K562 (cell line): ENCODE results near the gene ABCA3. TPM values are rescaled to one million over a fixed set of nuclear protein-coding genes. Genes with fewer than 3 reads are reported as not detected.

ENCODE experiments used
- ERF ChIP-seq: fragments of 450-650 bp; formaldehyde crosslinking; IDR thresholded peaks from 2 replicates; pipeline ENCODE4 v1.4.0; 2020; ENCODE audit warnings: mild to moderate bottlenecking, mixed read lengths
- FOXJ3 ChIP-seq: sonication (generic); formaldehyde crosslinking; IDR thresholded peaks from 2 replicates; pipeline ENCODE4 v1.4.0; 2020; ENCODE audit warnings: mild to moderate bottlenecking, missing genetic modification reagents
- HDAC6 ChIP-seq: IDR thresholded peaks from 2 replicates; pipeline ENCODE4 v1.6.1; 2012; ENCODE audit warnings: low read depth, mild to moderate bottlenecking, control low read depth, inconsistent platforms, low read length, moderate library complexity
- HDGF ChIP-seq: fragments of 450-650 bp; IDR thresholded peaks from 2 replicates; pipeline ENCODE4 v1.6.1; 2016
- MBD2 ChIP-seq: sonication (generic); IDR thresholded peaks from 2 replicates; pipeline ENCODE4 v1.6.1; 2016; ENCODE audit warnings: low read depth, borderline replicate concordance
- PHB2 ChIP-seq: fragments of 450-650 bp; IDR thresholded peaks from 2 replicates; pipeline ENCODE4 v1.6.1; 2017; ENCODE audit warnings: low read depth
- POLR2G ChIP-seq: fragments of 200-400 bp; formaldehyde crosslinking; IDR thresholded peaks from 2 replicates; pipeline ENCODE4 v1.6.1; 2017; ENCODE audit warnings: low read depth, mild to moderate bottlenecking, antibody characterized with exemption, low read length, moderate library complexity
- ZNF311 ChIP-seq: fragments of 250-450 bp; sonication (Bioruptor Pico); IDR thresholded peaks from 2 replicates; pipeline ENCODE4 v1.4.0; 2020; ENCODE audit warnings: mild to moderate bottlenecking, moderate library complexity
- polyA plus RNA-seq, 8 experiments: library from polyadenylated mRNA; depleted of rRNA in 4 of 8; stranded (reverse) in 5 of 8; unstranded in 3 of 8; fragments of >200 nt; fragmentation: Nextera tagmentation in 2 of 8; fragmentation: Illumina TruSeq in 1 of 8; extraction: Ambion mirVana in 2 of 8; extraction: Trizol in 1 of 8; gene quantifications; 2 replicates each; pipeline versions ENCODE4 v1.2.1 to v1.2.3, GENCODE V29; 2011 to 2014; ENCODE audit warnings: inconsistent platforms in 1 of 8, missing spikeins in 1 of 8
- total RNA-seq, 7 experiments: library from RNA; depleted of rRNA in 6 of 7; stranded (reverse); fragments of >200 nt in 6 of 7; fragmentation: Illumina TruSeq in 2 of 7; extraction: Trizol in 2 of 7; gene quantifications; 2 replicates each; pipeline versions ENCODE4 v1.2.1 to v1.2.3, GENCODE V29; 2011 to 2021; ENCODE audit warnings: low replicate concordance in 1 of 7
- TF ChIP-seq, protein P1 (sequence below), 2 experiments: fragments of 450-650 bp; formaldehyde crosslinking in 1 of 2; IDR thresholded peaks; 2 replicates each; pipeline versions ENCODE4 v1.4.0 to v1.6.1; 2014 to 2020; ENCODE audit warnings: mild to moderate bottlenecking in 2 of 2, borderline replicate concordance in 1 of 2, low read depth in 1 of 2
- TF ChIP-seq, protein P2 (sequence below): fragments of 250-450 bp; sonication (Bioruptor Pico); IDR thresholded peaks from 2 replicates; pipeline ENCODE4 v1.4.0; 2020; ENCODE audit warnings: mild to moderate bottlenecking, moderate library complexity

Gene ABCA3
- total and polyA plus RNA-seq, 9 of the 15 experiments (the other 6 are each of a cell fraction or from before 2014, with no cell fraction given): 0.66 to 23.7 (median 6.9) TPM

DNA sequence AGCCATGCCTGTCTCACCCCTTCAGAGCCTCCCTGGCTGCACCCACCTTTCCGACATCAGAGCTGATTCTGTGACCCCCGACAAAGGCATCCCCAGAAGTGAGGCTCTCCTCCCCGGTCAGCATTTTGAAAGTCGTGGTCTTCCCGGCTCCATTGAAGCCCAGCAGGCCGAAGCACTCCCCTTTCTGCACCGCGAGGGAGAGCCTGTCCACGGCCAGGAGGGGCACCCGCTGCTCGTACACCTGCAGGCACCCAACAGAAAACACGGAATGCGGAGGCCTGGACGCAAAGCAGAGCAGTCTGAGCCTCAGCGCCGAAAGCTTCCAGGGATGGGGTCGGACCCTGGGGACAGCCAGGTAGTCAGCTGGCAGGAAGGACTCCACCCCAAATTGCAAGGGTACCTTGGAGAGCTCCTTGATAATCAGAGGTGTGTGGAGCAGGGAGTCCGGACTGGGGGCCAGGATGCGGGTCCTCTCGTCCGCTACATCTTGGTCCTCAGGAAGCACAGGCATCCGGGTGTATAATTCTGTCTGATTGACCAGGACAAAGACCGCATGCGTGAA is 59.5 kb downstream of the ABCA3 start (continued):
- TF ChIP-seq, protein P1, sequence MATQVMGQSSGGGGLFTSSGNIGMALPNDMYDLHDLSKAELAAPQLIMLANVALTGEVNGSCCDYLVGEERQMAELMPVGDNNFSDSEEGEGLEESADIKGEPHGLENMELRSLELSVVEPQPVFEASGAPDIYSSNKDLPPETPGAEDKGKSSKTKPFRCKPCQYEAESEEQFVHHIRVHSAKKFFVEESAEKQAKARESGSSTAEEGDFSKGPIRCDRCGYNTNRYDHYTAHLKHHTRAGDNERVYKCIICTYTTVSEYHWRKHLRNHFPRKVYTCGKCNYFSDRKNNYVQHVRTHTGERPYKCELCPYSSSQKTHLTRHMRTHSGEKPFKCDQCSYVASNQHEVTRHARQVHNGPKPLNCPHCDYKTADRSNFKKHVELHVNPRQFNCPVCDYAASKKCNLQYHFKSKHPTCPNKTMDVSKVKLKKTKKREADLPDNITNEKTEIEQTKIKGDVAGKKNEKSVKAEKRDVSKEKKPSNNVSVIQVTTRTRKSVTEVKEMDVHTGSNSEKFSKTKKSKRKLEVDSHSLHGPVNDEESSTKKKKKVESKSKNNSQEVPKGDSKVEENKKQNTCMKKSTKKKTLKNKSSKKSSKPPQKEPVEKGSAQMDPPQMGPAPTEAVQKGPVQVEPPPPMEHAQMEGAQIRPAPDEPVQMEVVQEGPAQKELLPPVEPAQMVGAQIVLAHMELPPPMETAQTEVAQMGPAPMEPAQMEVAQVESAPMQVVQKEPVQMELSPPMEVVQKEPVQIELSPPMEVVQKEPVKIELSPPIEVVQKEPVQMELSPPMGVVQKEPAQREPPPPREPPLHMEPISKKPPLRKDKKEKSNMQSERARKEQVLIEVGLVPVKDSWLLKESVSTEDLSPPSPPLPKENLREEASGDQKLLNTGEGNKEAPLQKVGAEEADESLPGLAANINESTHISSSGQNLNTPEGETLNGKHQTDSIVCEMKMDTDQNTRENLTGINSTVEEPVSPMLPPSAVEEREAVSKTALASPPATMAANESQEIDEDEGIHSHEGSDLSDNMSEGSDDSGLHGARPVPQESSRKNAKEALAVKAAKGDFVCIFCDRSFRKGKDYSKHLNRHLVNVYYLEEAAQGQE (IDR thresholded peaks at IDR 0.05; ENCODE audit: borderline replicate concordance): peak; percentile 47; the same call in 1 of the 2 replicates
- TF ChIP-seq, protein P1 (CRISPR knock-in tag; IDR thresholded peaks at IDR 0.05; ENCODE audit: low read depth): no peak
- TF ChIP-seq POLR2G (peak; percentile 24; the same call in 1 of the 2 replicates), HDAC6 (no peak), FOXJ3 (CRISPR knock-in tag) (no peak), PHB2 (no peak), MBD2 (no peak), HDGF (no peak), ZNF311 (CRISPR knock-in tag) (no peak), ERF (no peak)
- TF ChIP-seq, protein P2, sequence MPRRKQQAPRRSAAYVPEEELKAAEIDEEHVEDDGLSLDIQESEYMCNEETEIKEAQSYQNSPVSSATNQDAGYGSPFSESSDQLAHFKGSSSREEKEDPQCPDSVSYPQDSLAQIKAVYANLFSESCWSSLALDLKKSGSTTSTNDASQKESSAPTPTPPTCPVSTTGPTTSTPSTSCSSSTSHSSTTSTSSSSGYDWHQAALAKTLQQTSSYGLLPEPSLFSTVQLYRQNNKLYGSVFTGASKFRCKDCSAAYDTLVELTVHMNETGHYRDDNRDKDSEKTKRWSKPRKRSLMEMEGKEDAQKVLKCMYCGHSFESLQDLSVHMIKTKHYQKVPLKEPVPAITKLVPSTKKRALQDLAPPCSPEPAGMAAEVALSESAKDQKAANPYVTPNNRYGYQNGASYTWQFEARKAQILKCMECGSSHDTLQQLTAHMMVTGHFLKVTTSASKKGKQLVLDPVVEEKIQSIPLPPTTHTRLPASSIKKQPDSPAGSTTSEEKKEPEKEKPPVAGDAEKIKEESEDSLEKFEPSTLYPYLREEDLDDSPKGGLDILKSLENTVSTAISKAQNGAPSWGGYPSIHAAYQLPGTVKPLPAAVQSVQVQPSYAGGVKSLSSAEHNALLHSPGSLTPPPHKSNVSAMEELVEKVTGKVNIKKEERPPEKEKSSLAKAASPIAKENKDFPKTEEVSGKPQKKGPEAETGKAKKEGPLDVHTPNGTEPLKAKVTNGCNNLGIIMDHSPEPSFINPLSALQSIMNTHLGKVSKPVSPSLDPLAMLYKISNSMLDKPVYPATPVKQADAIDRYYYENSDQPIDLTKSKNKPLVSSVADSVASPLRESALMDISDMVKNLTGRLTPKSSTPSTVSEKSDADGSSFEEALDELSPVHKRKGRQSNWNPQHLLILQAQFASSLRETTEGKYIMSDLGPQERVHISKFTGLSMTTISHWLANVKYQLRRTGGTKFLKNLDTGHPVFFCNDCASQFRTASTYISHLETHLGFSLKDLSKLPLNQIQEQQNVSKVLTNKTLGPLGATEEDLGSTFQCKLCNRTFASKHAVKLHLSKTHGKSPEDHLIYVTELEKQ (CRISPR knock-in tag): no peak
- TF ChIP-seq, all 486 proteins: peak for 3
